SK-N-MC (cell line): Measurements from ENCODE around the gene ABLIM3.

Experiments
- EZH2 ChIP-seq: fragments of 200-600 bp; sonication (generic); IDR thresholded peaks from one replicate; pipeline ENCODE4 v1.6.1; 2017; ENCODE audit warnings: antibody characterized with exemption
- POLR2AphosphoS5 ChIP-seq: IDR thresholded peaks from 2 replicates; pipeline ENCODE4 v1.6.1; 2012; ENCODE audit warnings: mild to moderate bottlenecking, low read depth, low read length, borderline replicate concordance

GRCh38 chr5:149280124-149280523 is 138.8 kb downstream of the ABLIM3 start:
- TF ChIP-seq POLR2AphosphoS5 (no peak), EZH2 (no peak)
